ENCODE data around the gene RESF1.
A peak's percentile ranks its signal among the peaks of the same experiment; 100 is the strongest.
"Not testable (repeated sequence)": the region's sequence is repeated elsewhere in the genome, so short reads cannot be mapped to it uniquely, and the experiment has no call there.

Gene RESF1, protein sequence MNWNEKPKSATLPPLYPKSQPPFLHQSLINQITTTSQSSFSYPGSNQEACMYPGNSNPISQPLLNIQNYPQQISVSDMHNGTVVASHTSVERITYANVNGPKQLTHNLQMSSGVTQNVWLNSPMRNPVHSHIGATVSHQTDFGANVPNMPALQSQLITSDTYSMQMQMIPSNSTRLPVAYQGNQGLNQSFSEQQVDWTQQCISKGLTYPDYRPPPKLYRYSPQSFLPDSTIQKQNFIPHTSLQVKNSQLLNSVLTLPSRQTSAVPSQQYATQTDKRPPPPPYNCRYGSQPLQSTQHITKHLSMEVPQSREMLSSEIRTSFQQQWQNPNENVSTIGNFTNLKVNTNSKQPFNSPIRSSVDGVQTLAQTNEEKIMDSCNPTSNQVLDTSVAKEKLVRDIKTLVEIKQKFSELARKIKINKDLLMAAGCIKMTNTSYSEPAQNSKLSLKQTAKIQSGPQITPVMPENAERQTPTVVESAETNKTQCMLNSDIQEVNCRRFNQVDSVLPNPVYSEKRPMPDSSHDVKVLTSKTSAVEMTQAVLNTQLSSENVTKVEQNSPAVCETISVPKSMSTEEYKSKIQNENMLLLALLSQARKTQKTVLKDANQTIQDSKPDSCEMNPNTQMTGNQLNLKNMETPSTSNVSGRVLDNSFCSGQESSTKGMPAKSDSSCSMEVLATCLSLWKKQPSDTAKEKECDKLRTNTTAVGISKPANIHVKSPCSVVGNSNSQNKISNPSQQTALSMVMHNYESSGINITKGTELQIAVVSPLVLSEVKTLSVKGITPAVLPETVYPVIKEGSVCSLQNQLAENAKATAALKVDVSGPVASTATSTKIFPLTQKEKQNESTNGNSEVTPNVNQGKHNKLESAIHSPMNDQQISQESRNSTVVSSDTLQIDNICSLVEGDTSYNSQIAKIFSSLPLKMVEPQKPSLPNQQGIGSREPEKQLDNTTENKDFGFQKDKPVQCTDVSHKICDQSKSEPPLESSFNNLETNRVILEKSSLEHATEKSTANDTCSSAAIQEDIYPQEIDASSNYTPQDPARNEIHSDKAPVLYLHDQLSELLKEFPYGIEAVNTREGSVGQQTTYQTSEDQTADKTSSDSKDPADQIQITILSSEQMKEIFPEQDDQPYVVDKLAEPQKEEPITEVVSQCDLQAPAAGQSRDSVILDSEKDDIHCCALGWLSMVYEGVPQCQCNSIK (N-terminal part only)

DNA sequence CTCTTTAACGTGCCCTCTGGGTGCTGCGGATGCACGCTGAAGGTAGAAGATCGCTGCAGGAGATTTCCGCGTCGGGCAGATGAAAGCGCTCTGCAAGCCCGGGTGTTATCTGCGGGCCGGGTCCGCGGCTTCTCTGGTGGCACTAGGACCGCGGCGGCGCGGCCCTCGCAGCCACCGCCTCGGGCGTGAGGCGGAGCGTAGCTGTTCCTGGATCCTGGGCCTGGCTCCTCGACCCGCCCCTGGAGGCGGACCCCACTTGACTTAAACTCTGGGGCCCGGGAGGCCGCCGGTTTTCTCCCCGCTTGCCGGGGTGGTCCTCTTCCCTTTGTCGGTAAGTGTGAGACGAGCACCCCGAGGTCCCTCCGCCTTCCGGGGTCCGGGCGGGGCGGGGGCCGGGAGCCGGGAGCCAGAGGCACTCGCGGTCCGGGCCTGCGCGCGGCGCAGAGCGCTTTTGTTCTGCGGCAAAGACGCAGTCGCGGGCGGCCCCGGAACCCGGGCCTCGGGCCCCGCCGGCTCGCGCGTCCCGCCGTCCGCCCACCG lies at the start of gene RESF1:
Gene RESF1, plus strand, starts transcription at position 255 of the 540 bp plus-strand sequence. CDS start 21,541 bp downstream, outside the sequence.
- DNase-seq: peak; percentile 50

DNA sequence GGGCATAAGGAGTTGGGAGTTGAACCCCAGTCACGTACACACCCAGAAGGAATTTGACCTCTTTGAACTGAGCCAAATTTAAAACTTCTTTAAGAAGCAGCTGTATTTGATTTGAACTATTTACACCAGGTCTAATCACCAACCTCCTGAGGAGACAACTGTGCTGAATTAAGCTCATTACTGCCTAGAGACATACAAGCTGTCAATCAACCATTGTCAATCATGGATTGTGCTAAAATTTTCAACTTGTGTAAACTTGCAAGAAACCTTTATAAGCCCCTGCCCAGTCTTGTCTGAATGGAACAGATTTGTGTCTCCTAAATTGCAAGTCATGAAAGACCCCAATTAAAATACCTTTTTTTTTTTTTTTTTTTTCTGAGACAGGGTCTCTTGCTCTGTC lies 44.3 kb upstream of the RESF1 start:
- DNase-seq: no peak

DNA sequence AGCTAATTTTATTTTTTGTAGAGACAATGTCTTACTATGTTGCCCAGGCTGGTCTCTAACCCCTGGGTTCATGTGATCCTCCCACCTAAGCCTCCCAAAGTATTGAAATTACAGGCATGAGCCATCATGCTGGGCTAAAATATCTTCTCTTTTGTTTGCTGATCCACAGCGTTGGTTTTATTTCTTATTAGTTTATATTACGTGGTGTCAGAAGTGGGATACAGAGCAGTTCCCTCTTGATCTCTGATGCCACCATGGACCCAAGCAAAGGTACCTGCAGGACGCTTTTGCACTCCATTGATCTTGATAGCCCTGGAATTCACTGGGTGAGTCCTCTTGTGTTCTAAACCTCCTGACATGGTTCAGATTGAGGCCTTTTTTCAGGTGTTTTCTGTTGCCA lies 43.8 kb upstream of the RESF1 start:
- DNase-seq: no peak

DNA sequence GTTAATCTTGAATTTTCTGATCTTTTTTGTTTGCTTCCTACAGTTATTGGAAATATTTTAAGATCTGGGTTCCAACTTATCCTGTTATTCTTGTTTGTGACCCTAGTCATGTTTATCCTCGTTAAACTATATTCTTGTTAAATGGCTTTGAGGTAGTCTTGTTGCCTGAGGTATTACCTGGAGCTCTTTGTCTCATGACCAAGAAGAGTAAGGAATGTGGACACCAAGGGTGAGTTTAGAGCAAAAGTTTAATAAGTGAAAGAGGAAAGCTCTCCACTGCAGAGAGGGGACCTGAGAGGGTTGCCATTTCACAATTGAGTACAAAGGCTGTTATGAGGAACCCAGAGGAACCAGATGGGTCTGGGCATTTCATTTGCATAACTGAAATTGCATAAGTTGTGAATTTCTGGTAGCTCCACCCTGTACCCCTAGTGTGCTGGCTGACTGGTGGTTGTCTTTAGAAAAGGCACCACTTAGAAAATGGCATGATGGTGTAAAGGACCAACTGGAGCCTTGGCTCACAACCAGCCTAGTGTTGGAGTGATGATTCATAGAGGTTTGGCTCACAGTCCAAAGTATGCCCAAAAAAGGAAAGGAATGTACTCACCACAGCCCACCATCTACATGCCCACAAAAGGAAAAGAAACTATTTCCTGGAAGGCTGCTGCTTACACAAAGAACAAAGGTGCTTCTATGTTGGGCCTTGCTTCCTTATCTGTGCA lies 36.7 kb upstream of the RESF1 start:
- no peak for DNase-seq

DNA sequence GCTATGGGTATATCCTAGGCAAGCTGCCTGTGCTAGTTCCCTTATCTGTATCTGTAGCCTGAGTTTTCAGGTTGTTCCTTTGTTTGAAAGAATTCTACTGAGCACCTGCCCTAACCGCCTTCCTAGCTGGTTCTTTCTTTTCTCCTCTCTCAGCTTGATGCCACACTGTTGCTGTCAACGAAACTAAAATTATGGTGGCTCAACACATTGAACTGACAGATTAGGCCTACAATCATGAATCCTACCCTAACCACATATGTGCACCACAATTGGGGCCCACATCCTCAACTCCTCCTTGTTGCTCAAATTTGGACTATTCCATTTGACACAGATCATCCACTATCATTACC lies 36.2 kb upstream of the RESF1 start:
- DNase-seq: no peak

DNA sequence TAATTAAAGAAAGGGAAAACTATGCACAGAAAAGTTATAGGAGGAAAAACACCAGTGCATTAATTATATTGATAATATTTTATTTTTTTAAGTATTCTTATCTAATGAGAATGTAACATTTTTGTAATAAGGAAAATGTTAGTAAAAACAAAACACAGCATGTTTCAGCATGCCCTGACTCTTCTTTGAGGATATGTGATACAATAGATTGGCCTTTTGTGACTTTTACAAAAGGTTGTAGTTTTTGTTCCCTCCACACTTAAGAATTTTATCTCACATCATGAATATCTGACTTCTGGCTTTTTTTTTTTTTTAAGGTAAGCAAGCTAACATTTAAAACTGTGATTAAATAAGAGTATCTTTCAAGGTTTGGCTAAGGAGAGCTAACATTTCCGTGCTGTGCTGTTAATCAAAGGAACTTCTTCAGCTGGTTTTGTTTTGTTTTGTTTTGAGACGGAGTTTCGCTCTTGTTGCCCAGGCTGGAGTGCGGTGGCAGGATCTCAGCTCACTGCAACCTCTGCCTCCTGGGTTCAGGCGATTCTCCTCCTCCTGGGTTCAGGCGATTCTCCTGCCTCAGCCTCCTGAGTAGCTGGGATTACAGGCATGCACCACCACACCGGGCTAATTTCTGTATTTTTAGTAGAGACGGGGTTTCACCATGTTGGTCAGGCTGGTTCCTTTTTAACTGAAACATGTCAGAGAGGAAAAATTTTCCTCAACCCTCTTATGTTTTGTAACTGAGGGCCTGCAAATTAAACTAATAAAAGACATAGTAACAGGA lies 30.8 kb upstream of the RESF1 start:
- no peak for DNase-seq

DNA sequence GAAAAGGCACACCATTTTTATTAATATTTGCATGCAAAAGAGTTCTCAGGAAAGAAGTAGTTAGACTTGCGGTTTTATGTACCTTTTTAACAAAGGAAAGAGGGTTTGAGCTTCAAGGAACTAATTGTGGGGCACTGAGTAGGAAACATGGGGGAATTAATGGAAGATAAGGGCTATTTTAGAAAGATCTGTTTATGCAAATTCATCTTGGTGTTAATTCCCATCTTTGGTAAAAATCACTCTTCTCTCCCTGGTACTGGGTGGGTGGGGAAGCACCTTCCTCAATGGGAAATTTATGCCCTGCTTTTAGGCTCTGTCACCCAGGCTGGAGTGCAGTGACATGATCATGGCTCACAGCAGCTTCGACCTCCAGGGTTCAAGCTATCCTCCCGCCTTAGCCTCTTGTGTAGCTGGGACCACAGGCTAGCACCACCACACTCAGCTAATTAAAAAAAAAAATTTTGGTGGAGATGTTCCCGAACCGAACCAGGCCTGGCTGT lies 30.1 kb upstream of the RESF1 start:
- no peak for DNase-seq

DNA sequence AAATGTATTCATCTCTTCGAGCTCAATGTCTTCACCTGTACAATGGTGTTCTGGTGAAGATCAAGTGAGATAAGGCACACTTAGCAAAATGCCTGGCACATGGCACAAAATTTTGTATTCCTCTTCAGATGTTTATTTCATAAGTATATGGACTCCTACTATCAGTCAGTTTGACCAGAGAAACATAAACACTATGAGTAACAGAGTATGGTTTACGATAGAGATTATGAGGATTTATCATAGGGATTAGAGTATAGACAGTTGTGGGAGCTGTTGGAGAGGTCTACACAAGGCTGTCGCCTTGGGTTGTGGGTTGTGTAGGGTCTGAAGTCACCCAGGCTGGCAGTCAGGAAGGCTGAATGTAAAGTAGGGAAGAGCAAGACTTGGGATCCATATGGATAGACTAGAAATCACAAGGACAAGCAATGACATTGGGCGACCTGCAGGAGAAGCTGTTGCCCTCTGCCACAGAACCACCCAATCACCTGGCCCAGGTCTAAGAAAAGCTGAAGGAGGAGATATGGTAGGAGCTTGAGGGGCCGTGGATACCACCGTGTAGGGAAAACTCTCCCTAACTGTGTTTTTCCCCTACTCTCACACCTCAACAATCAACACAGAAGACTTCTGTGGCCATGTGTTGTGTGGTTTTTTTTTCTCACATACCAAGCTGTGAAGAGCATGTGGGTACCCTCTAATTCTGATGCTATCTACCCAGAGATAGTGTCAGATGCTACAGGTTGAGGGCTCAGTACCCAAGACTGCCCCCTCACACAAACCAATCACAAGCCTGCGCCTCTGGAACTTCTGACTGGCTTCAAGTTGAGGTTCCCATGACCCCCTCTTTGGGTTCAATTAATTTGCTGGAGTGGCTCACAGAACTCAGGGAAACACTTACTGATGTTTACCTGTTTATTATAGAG lies 27.2 kb upstream of the RESF1 start:
- no peak for DNase-seq

DNA sequence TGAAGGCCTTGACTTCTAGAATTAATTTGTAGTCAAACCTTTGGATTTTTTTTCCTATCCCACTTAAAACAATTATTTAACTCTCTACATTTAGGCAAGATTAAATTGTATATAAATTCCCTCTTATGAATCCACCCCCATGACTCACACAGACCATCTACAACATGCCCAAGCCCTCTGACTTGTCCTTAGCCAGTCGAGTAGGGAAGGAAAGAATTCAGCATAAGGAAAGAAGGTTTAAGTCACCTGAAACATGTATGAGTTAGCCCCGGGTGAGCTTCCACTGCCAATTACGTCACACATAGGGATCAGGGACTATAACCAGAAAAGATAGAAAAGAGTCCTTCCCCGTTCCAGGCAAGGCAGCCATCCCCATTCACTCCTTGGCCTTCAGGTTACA lies 14.9 kb upstream of the RESF1 start:
- no peak for DNase-seq

DNA sequence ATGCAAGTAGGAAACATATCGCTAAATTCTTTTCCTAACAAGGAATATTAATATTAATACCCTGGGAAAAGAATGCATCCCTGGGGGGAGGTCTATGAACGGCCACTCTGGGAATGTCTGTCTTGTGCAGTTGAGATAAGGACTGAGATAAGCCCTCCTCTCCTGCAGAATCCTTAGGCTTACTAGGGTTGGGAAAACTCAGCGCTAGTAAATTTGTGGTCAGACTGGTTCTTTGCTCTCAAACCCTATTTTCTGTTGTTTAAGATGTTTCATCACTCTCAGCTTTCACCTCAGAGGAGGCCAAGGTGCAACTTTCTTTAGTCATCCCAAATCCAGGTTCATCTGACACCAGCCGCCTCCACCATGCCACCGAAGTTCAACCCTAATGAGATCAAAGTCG lies 11.2 kb upstream of the RESF1 start:
- DNase-seq: no peak

DNA sequence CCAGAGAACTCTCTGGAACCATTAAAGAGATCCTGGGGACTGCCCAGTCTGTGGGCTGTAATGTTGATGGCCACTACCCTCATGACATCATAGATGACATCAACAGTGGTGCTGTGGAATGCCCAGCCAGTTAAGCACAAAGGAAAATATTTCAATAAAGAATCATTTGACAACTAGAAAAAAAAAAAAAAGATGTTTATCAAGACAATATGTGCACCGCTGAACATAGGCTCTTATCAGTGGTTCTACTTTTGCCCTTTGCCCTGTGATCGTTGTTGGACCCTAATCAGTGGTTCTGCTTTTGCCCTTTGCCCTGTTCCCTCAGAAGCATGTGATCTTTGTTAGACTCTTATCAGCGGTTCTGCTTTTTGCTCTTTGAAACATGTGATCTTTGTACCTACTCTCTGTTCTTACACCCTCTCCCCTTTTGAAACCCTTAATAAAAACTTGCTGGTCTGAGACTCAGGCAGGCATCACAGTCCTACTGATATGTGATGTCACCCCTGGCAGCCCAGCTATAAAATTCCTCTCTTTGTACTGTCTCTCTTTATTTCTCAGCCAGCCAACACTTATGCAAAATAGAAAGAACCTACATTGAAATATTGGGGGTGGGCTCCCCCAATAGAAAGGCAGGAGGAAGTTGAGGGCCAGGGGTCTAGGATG lies 10.4 kb upstream of the RESF1 start:
- not testable (repeated sequence) for DNase-seq

DNA sequence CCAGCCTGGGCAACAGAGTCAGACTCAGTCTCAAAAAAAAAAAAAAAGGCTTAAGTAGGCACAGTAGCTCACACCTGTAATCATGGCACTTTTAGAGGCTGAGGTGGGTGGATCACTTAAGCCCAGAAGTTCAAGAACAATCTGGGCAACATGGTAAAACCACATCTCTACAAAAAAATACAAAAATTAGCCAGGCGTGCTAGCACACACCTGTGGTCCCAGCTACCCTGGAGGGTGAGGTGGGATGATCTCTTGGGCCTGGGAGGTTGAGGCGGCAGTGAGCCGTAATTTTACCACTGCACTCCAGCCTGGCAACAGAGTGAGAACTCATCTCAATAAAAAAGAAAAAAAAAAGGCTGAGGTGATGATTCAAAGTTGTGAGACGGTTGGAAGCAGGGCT lies 9.1 kb upstream of the RESF1 start:
- DNase-seq: no peak

DNA sequence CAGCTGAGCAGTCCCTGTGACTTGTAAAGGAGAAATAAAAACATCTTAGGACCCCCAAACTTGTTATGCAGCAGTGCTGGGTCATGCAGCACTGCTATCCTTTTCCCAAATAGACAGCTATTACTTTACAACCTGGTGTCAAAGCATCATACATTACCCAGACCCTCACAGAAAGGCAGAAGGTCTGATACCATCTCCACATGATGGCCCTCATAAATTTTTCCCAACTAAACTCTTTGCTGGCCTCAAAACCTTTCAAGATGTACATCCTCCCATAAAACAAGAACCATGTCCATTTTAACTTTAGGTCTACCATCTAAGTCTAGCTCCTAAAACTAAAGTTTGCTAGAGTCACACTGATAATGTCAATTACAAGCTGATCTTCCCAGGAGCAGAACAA lies 8.7 kb upstream of the RESF1 start:
- DNase-seq: no peak

DNA sequence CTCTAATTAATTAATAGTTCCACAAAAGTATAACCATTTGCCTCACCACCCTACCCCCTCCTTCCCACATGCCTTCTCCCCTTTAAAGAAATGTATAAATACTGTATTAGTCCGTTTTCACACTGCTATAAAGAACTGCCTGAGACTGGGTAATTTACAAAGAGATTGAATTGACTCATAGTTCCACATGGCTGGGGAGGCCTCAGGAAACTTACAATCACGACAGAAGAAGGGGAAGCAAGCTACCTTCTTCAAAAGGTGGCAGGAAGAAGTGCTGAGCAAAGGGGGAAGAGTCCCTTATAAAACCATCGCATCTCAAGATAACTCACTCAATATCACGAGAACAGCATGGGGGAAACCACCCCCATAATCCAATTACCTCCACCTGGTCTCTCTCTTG lies 8.2 kb upstream of the RESF1 start:
- no peak for DNase-seq

DNA sequence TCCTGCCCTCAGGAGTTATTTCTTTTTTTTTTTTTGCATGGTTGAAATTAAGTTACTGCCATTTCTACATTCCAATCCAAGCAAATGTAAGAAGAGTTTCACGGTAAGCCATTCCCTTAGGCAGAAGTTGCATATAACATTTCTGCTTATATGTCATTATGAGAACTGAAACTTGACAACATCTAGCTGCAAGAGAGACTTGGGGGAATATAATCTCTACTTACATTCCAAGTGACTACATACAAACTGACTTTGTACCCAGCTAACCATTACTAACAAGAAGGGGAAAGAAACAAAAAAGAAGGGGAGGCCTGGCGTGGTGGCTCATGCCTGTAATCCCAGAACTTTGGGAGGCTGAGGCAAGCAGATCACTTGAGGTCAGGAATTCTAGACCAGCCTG lies 7.3 kb upstream of the RESF1 start:
- DNase-seq: no peak

DNA sequence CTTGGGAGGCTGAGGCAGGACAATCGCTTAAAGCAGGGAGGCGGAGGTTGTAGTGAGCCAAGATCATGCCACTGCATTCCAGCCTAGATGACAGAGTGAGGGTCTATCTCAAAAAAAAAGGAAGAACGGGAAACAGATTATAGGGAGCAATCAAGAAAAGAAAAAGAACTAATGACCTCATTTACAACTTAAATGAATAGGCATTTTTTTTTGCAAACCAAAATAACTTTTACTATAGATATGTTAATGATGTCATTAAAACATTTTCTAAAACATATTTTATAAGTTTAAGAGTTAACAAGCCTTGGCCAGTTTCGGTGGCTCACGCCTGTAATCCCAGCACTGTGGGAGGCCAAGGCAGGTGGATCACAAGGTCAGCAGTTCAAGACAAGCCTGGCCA lies 6.8 kb upstream of the RESF1 start:
- no peak for DNase-seq

DNA sequence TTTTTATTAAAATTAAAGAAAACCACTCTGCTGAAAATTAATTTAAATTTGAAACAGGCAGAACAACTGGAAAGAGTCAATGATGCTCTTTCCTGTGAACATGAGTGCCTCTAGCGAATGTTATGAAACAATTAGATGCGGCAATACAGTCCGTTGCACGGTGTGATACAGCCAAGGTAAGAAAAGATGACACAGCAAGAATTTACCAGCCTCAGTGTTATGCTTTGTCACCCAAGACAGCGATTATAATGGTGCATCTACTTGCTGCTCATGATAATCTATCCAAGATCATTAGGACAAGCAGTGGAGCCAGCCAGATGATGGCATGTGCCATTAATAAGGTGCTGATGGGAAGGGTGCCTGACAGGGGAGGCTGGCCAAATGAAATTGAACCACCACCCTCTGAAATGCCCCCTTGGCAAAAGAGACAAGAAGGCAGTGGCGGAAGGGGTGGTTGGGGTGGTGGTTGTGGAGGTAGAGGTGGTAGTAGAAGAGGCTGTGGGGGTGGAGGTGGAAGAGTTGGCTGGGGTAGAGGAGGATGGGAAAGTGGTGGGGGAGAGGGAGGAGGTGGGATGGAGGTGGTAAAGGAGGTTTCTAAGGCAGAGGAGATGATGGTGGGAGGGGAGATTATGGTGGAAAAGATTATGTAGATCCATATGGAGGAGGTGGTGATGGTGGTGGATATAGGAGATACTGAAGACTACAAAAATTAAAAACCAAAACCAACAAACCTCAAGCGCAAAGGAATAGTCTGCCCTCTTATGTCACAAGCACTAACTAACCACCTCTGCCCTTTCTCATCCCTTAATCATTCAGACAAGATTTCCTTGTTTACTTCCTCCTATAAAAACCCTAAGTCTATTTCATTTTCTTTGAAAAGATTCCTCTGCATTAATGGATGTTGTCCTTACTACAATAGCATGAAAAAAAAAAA lies 4.0 kb upstream of the RESF1 start:
- DNase-seq: no peak

DNA sequence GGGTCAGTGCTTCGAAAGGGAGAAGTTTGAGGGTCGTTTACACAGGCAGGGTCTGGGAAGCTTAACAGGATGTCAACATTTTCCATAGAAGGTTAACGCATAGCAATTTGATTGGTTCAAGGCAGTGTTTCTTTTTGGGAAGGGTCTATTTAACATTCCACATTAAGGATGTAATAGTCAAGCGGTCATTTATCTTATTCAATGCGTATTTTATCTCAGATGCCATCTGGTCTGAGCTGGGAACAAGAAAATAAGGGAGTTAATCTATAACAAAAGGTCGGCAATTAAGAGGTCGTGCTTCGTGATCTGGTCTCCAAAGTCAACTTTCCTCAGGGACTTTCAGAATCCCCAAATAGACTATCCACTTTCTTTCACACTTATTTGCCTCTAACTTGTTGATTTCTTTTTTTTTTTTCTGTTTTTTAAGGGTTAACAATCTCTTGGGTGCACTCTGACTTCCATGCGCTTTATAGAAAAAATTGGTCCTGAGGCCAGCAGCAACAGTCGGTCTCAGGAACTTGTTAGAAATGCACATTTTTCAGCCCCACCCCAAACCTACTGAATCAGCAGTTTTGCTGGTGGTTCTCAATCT lies 550 bp upstream of the RESF1 start:
- no peak for DNase-seq
